ENCODE data around the gene ACTN1.

ACTN1 gene

GRCh38 chr14:68976160-68977067 lies 2.7 kb downstream of the ACTN1 start:
- Histone ChIP-seq H3K4me1 (ENCODE audit: insufficient read depth, low read length, severe bottlenecking) (no peaks in the 10 kb centered on the region), H3K9me2 (ENCODE audit: low read depth, low read length) (no peaks in the 10 kb centered on the region), H3K36me3 (ENCODE audit: insufficient read depth, low read length) (no peaks in the 10 kb centered on the region), H3K27ac (ENCODE audit: low read depth, low read length, poor library complexity, severe bottlenecking) (no peak overlapping the region), H3F3A (ENCODE audit: insufficient read depth, low read length) (no peaks in the 10 kb centered on the region), H2AFZ (ENCODE audit: low read length) (no peak overlapping the region), H3K9me3 (ENCODE audit: low read length) (no peaks in the 10 kb centered on the region), H3K9ac (ENCODE audit: low read length) (no peak overlapping the region), H4K20me1 (ENCODE audit: insufficient read depth, low read length) (no peaks in the 10 kb centered on the region), H3K4me3 (ENCODE audit: low read depth, low read length, poor library complexity, severe bottlenecking) (no peak overlapping the region), H3K4me2 (ENCODE audit: low read length) (no peak overlapping the region), H3K27me3 (ENCODE audit: insufficient read depth, low read length) (peaks cover 10% of the 10 kb centered on the region), H3K79me2 (ENCODE audit: insufficient read depth, low read length) (no peaks in the 10 kb centered on the region)
- no peak for TF ChIP-seq EZH2 (IDR thresholded peaks at IDR 0.05; ENCODE audit: borderline replicate concordance, low read length)
- TF ChIP-seq CTCF (IDR thresholded peaks at IDR 0.05; ENCODE audit: low read length) = no peak

- H3K4me3 ChIP-seq (ENCODE audit: low read depth, low read length, poor library complexity, severe bottlenecking) = no peak overlapping the region
- TF ChIP-seq EZH2 (IDR thresholded peaks at IDR 0.05; ENCODE audit: borderline replicate concordance, low read length) (no peak), CTCF (IDR thresholded peaks at IDR 0.05; ENCODE audit: low read length) (no peak)
- H3K27me3 ChIP-seq (ENCODE audit: insufficient read depth, low read length) = peaks cover 10% of the 10 kb centered on the region
- no peaks in the 10 kb centered on the region for H3F3A ChIP-seq (ENCODE audit: insufficient read depth, low read length)
- no peak overlapping the region for H3K4me2 ChIP-seq (ENCODE audit: low read length)
- no peaks in the 10 kb centered on the region for H4K20me1 ChIP-seq (ENCODE audit: insufficient read depth, low read length)
- H2AFZ ChIP-seq (ENCODE audit: low read length) = no peak overlapping the region
- no peak overlapping the region for H3K9ac ChIP-seq (ENCODE audit: low read length)
- no peaks in the 10 kb centered on the region for H3K9me3 ChIP-seq (ENCODE audit: low read length)
- H3K27ac ChIP-seq (ENCODE audit: low read depth, low read length, poor library complexity, severe bottlenecking) = no peak overlapping the region
- no peaks in the 10 kb centered on the region for H3K4me1 ChIP-seq (ENCODE audit: insufficient read depth, low read length, severe bottlenecking)
- no peaks in the 10 kb centered on the region for H3K79me2 ChIP-seq (ENCODE audit: insufficient read depth, low read length)
- H3K36me3 ChIP-seq (ENCODE audit: insufficient read depth, low read length) = no peaks in the 10 kb centered on the region
- no peaks in the 10 kb centered on the region for H3K9me2 ChIP-seq (ENCODE audit: low read depth, low read length)
Measured at GRCh38 chr14:68975667-68976066, 3.4 kb downstream of the ACTN1 start.

- Histone ChIP-seq H3K4me1 (ENCODE audit: insufficient read depth, low read length, severe bottlenecking) (no peaks in the 10 kb centered on the region), H3K27ac (ENCODE audit: low read depth, low read length, poor library complexity, severe bottlenecking) (no peak overlapping the region), H2AFZ (ENCODE audit: low read length) (no peak overlapping the region), H3K4me3 (ENCODE audit: low read depth, low read length, poor library complexity, severe bottlenecking) (no peak overlapping the region), H3K27me3 (ENCODE audit: insufficient read depth, low read length) (peaks cover 10% of the 10 kb centered on the region), H4K20me1 (ENCODE audit: insufficient read depth, low read length) (no peaks in the 10 kb centered on the region), H3K9me2 (ENCODE audit: low read depth, low read length) (no peaks in the 10 kb centered on the region), H3F3A (ENCODE audit: insufficient read depth, low read length) (no peaks in the 10 kb centered on the region), H3K4me2 (ENCODE audit: low read length) (no peak overlapping the region), H3K79me2 (ENCODE audit: insufficient read depth, low read length) (no peaks in the 10 kb centered on the region), H3K36me3 (ENCODE audit: insufficient read depth, low read length) (no peaks in the 10 kb centered on the region), H3K9me3 (ENCODE audit: low read length) (no peaks in the 10 kb centered on the region), H3K9ac (ENCODE audit: low read length) (no peak overlapping the region)
- TF ChIP-seq CTCF (IDR thresholded peaks at IDR 0.05; ENCODE audit: low read length) (no peak), EZH2 (IDR thresholded peaks at IDR 0.05; ENCODE audit: borderline replicate concordance, low read length) (no peak)
Measured at GRCh38 chr14:68974759-68975347, 4.2 kb downstream of the ACTN1 start.
